Prostate gland (tissue), 2 donors: ENCODE results near the gene ECEL1.

Source experiments
- POLR2AphosphoS5 ChIP-seq: sonication (generic); formaldehyde crosslinking; IDR thresholded peaks from one replicate; pipeline ENCODE4 v1.6.1; 2017; ENCODE audit warnings: antibody characterized with exemption
- TF ChIP-seq, protein P1 (sequence below), 4 experiments: fragments of 200-600 bp in 2 of 4; fragments of 450-650 bp in 2 of 4; sonication (generic) in 2 of 4; IDR thresholded peaks; 1 replicate in 3 of 4; 2 replicates in 1 of 4; pipeline ENCODE4 v1.5.1; 2016 to 2019; ENCODE audit warnings: antibody characterized with exemption in 4 of 4, mild to moderate bottlenecking in 2 of 4, moderate library complexity in 2 of 4

DNA sequence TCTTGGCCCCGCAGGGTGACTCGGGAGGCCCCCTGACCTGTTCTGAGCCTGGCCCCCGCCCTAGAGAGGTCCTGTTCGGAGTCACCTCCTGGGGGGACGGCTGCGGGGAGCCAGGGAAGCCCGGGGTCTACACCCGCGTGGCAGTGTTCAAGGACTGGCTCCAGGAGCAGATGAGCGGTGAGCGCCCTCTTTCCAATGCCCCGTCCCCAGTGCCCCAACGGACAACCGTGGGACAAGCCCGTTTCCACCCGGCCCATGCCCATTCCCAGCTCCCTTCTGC, 35.7 kb upstream of the ECEL1 start:
- TF ChIP-seq, protein P1, sequence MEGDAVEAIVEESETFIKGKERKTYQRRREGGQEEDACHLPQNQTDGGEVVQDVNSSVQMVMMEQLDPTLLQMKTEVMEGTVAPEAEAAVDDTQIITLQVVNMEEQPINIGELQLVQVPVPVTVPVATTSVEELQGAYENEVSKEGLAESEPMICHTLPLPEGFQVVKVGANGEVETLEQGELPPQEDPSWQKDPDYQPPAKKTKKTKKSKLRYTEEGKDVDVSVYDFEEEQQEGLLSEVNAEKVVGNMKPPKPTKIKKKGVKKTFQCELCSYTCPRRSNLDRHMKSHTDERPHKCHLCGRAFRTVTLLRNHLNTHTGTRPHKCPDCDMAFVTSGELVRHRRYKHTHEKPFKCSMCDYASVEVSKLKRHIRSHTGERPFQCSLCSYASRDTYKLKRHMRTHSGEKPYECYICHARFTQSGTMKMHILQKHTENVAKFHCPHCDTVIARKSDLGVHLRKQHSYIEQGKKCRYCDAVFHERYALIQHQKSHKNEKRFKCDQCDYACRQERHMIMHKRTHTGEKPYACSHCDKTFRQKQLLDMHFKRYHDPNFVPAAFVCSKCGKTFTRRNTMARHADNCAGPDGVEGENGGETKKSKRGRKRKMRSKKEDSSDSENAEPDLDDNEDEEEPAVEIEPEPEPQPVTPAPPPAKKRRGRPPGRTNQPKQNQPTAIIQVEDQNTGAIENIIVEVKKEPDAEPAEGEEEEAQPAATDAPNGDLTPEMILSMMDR (IDR thresholded peaks at IDR 0.05), result no peak
- TF ChIP-seq POLR2AphosphoS5, result no peak
